ENCODE measurements around the gene BCL10. TPM values are rescaled to one million over a fixed set of nuclear protein-coding genes. Genes with fewer than 3 reads are reported as not detected.

The BCL10 gene
- polyA plus RNA-seq, 1 donor from 2014 or later, result 17.3 TPM

GRCh38 chr1:85264150-85264549, 12.3 kb downstream of the BCL10 start:
- H3K9me2 ChIP-seq (ENCODE audit: insufficient read depth, low read length), result no peaks in the 10 kb centered on the region
- no peak overlapping the region for H3K4me2 ChIP-seq (ENCODE audit: low read length)
- H3F3A ChIP-seq (ENCODE audit: insufficient read depth, low read length, poor library complexity, severe bottlenecking), result no peaks in the 10 kb centered on the region
- H2AFZ ChIP-seq (ENCODE audit: low read depth, low read length), result no peak overlapping the region
- TF ChIP-seq, protein P1, sequence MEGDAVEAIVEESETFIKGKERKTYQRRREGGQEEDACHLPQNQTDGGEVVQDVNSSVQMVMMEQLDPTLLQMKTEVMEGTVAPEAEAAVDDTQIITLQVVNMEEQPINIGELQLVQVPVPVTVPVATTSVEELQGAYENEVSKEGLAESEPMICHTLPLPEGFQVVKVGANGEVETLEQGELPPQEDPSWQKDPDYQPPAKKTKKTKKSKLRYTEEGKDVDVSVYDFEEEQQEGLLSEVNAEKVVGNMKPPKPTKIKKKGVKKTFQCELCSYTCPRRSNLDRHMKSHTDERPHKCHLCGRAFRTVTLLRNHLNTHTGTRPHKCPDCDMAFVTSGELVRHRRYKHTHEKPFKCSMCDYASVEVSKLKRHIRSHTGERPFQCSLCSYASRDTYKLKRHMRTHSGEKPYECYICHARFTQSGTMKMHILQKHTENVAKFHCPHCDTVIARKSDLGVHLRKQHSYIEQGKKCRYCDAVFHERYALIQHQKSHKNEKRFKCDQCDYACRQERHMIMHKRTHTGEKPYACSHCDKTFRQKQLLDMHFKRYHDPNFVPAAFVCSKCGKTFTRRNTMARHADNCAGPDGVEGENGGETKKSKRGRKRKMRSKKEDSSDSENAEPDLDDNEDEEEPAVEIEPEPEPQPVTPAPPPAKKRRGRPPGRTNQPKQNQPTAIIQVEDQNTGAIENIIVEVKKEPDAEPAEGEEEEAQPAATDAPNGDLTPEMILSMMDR (IDR thresholded peaks at IDR 0.05; ENCODE audit: poor library complexity, severe bottlenecking), result no peak
- no peak for TF ChIP-seq TAF1 (IDR thresholded peaks at IDR 0.05; ENCODE audit: low read depth)
- no peak for TF ChIP-seq MXI1 (conservative IDR thresholded peaks at IDR 0.05; ENCODE audit: poor library complexity, severe bottlenecking)
- no peak for TF ChIP-seq EP300 (conservative IDR thresholded peaks at IDR 0.05; ENCODE audit: poor library complexity, severe bottlenecking)
- TF ChIP-seq EZH2 (IDR thresholded peaks at IDR 0.05; ENCODE audit: borderline replicate concordance, insufficient read depth, low read length, poor library complexity, severe bottlenecking), result no peak
- no peak for TF ChIP-seq POLR2AphosphoS5 (IDR thresholded peaks at IDR 0.05)
- no peak for TF ChIP-seq RAD21 (conservative IDR thresholded peaks at IDR 0.05)
- TF ChIP-seq SMC3 (conservative IDR thresholded peaks at IDR 0.05; ENCODE audit: poor library complexity), result no peak
- H3K27me3 ChIP-seq (ENCODE audit: insufficient read depth, low read depth, low read length), result no peaks in the 10 kb centered on the region
- no peak overlapping the region for H3K4me3 ChIP-seq (ENCODE audit: low read length)
- H3K36me3 ChIP-seq (ENCODE audit: insufficient read depth, low read length), result no peaks in the 10 kb centered on the region
- no peaks in the 10 kb centered on the region for H3K9me3 ChIP-seq (ENCODE audit: low read length)
- no peaks in the 10 kb centered on the region for H4K20me1 ChIP-seq (ENCODE audit: insufficient read depth)
- no peak overlapping the region for H3K9ac ChIP-seq (ENCODE audit: low read length)
- H3K27ac ChIP-seq (ENCODE audit: low read length), result no peak overlapping the region
- H3K79me2 ChIP-seq (replicated peaks; ENCODE audit: insufficient read depth, low read length), result no peaks in the 10 kb centered on the region

- H3K4me2 ChIP-seq (ENCODE audit: low read length), result no peak overlapping the region
- H4K20me1 ChIP-seq (ENCODE audit: insufficient read depth), result no peaks in the 10 kb centered on the region
- H3F3A ChIP-seq (ENCODE audit: insufficient read depth, low read length, poor library complexity, severe bottlenecking), result no peaks in the 10 kb centered on the region
- H3K27me3 ChIP-seq (ENCODE audit: insufficient read depth, low read depth, low read length), result no peaks in the 10 kb centered on the region
- no peak overlapping the region for H2AFZ ChIP-seq (ENCODE audit: low read depth, low read length)
- peaks cover 11% of the 10 kb centered on the region for H3K79me2 ChIP-seq (replicated peaks; ENCODE audit: insufficient read depth, low read length)
- no peak overlapping the region for H3K4me3 ChIP-seq (ENCODE audit: low read length)
- H3K9ac ChIP-seq (ENCODE audit: low read length), result no peak overlapping the region
- TF ChIP-seq TAF1 (IDR thresholded peaks at IDR 0.05; ENCODE audit: low read depth), result no peak
- TF ChIP-seq RAD21 (conservative IDR thresholded peaks at IDR 0.05), result no peak
- TF ChIP-seq EZH2 (IDR thresholded peaks at IDR 0.05; ENCODE audit: borderline replicate concordance, insufficient read depth, low read length, poor library complexity, severe bottlenecking), result no peak
- TF ChIP-seq, protein P1 (IDR thresholded peaks at IDR 0.05; ENCODE audit: poor library complexity, severe bottlenecking), result no peak
- no peak for TF ChIP-seq EP300 (conservative IDR thresholded peaks at IDR 0.05; ENCODE audit: poor library complexity, severe bottlenecking)
- no peaks in the 10 kb centered on the region for H3K9me2 ChIP-seq (ENCODE audit: insufficient read depth, low read length)
- no peaks in the 10 kb centered on the region for H3K36me3 ChIP-seq (ENCODE audit: insufficient read depth, low read length)
- no peak overlapping the region for H3K27ac ChIP-seq (ENCODE audit: low read length)
- no peaks in the 10 kb centered on the region for H3K9me3 ChIP-seq (ENCODE audit: low read length)
Observed at GRCh38 chr1:85262985-85263384, 13.4 kb downstream of the BCL10 start.

DNA sequence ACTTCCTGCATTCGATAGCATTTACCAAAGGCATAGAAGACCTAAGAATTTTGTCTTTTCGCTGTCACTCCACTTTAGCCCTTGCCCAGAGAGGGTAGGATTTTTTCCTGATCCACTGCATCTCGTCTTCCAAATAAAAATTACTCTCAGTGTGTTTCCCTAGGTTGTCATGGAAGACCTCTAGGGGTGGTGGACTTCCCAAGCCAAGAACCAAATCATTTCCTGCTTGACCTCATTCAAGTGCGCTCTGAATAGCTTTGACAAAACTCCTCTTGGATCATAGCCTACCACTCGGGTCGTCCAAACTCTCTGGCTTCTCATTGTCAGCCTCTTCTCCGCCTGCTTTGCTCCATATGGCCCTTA, 16.5 kb downstream of the BCL10 start:
- Histone ChIP-seq H3K9me3 (ENCODE audit: low read length) (no peaks in the 10 kb centered on the region), H3K4me3 (ENCODE audit: low read length) (peak overlapping the region; percentile 93), H2AFZ (ENCODE audit: low read depth, low read length) (peak overlapping the region; percentile 2), H3F3A (ENCODE audit: insufficient read depth, low read length, poor library complexity, severe bottlenecking) (no peaks in the 10 kb centered on the region), H3K36me3 (ENCODE audit: insufficient read depth, low read length) (no peaks in the 10 kb centered on the region), H3K27me3 (ENCODE audit: insufficient read depth, low read depth, low read length) (no peaks in the 10 kb centered on the region), H3K27ac (ENCODE audit: low read length) (no peak overlapping the region), H3K9me2 (ENCODE audit: insufficient read depth, low read length) (no peaks in the 10 kb centered on the region), H3K9ac (ENCODE audit: low read length) (no peak overlapping the region), H4K20me1 (ENCODE audit: insufficient read depth) (no peaks in the 10 kb centered on the region), H3K79me2 (replicated peaks; ENCODE audit: insufficient read depth, low read length) (peaks cover 21% of the 10 kb centered on the region), H3K4me2 (ENCODE audit: low read length) (no peak overlapping the region)
- peak; percentile 31 for TF ChIP-seq SMC3 (conservative IDR thresholded peaks at IDR 0.05; ENCODE audit: poor library complexity)
- TF ChIP-seq, protein P1 (IDR thresholded peaks at IDR 0.05; ENCODE audit: poor library complexity, severe bottlenecking), result no peak
